HG03045 (cell line): ENCODE measurements around the gene CNTNAP2.

ENCODE experiments used
- ATAC-seq: cut with Tn5 transposase; IDR thresholded peaks from one replicate; pipeline ENCODE4 v1.9.1; 2021; ENCODE audit warnings: mild to moderate bottlenecking, moderate library complexity; ENCODE audit not compliant: unreplicated experiment

The CNTNAP2 gene

DNA sequence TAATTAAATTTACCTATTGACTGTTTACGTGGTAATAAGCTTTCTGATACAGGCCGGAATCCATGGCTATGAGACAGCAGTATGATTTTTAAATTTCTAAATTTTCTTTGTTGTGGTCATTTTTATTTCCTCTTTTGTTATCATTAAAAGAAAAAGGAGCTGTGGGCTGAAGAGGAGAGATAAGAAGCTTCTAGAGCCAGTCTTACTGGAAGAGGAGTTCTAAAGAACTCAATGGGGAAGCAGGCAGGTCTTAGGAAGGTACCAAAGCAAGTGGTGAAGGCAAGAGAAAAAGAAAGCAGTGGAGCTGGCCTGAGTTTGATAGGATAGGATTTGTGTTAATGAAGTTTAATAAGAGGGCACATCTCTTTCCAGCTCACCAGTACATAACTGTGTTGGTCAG is 1187.8 kb downstream of the CNTNAP2 start:
- no peak for ATAC-seq

DNA sequence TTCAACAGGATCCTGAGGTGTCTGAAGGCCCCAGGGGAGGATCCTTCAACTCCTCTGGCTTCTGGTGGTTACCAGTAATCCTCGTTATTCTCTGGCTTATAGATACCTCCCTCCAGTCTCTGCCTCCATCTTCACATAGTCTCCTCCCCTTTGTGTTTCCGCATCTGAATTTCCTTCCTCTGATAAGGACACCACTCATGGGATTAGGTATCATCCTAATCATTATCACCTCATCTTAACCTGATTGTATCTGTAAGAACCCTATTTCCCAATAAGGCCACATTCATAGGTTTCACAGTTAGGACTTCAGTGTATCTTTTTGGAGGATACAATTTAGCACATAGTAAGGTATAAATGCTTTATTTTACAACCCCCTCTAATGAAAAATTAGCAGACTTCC is 1189.2 kb downstream of the CNTNAP2 start:
- no peak for ATAC-seq

DNA sequence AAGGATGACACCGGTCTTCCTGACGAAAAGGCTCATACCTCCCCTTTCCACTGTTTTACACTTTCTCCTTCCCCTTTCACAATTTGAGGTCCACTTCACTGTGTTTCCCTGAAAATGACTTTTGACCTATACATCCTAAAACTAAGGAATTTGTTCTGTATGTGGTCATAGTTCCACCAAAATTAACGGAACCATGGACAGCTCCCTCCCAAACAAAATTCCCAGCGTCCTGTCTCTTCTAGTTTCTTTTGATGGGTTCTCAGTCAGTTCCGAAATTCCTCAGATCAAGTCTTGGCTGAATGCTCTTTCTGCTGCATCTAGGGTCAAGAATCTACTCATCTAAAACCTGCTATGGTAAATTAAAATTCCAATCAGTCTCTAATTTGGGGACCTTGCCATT is 1191.9 kb downstream of the CNTNAP2 start:
- ATAC-seq = no peak

DNA sequence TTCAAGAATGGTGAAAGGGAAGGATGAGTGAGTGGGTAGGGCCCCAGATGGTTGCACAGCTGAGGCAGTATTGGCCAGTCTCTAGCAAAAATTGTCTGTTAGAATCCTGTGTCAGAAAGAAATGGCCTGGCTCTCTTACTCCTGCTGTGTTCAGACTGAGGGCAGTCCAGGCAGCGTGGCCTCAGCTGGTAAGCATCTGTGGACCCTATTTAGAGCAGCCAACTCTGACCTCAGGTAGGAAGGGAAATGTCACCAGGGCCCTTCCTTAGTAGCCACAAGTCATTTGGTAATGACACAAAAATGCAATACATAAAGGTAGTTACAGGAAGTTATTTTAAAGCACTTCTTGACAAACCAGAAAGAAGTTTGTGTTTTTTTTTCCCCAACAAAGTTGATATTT is 1194.7 kb downstream of the CNTNAP2 start:
- ATAC-seq = no peak

DNA sequence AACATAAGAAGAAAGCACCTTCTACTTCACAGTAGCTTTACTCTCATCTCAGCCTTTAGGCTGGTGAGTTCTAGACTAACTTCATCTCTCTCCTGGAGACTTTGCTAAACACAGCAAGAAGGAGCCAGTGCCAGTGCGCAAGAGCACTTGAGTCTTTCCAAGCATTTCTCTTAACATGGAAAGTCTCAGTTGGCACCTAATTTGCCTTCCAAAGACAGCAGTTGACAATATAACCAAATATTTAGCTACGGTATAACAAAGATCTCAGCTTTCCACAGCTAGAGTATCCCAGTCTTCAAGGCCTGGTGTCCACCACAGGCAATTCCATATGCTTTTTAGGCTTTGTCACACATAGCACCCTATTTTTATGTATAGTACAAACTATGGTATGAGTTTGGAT is 1204.9 kb downstream of the CNTNAP2 start:
- no peak for ATAC-seq

DNA sequence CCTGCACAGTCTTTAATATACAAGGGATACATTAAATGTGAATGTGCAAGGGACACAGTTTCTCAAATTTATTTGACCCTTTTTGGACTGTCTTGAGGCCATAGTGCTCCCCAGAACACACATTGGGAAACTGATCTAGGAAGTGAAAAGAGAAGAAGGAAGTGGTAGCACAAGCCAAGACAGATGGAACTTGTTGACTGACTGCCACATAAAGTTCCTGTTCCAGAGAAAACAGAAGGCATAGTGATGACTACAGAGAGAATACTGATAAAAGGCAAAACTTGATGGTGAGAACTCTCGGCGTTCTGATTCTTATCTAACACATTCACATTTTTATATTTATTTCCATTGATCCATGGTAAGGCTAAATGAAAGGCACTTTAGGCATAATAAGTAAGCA is 1216.4 kb downstream of the CNTNAP2 start:
- ATAC-seq = no peak

DNA sequence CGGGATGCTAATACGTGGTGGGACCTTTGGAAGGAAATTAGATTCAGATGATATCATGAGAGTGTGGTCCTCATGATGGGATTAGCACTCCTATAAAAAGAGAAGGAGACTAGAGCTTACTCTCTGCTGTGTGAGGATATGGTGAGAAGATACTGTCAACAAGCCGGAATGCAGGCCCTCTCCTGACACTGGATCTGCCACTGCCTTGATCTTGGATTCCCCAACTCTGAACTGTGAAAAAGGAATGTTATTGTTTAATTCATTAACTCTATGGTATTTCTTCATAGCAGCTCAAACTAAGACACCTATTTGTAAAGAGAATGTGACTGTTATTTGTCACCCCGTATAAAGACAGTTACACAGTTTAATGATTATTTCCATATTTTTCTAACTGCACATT is 1246.5 kb downstream of the CNTNAP2 start:
- no peak for ATAC-seq

DNA sequence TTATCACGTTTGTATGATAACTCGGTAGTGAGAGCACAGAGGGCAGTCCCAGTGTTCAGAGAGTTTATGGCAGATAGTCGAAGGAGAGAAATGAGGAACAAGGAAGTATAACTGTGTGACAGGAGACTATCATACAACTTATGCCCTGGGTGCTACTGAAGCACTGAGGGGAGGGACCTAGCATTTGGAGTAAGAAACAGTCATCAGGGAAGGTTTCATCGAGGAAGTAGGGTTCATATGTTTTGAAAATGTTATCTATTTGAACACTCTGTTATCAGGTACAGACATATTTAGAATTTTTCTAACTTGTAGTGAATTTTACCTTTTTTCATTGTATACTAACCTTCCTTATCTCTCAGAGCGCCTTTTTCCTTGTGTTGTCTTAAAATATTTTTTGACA is 1259.6 kb downstream of the CNTNAP2 start:
- ATAC-seq = no peak

DNA sequence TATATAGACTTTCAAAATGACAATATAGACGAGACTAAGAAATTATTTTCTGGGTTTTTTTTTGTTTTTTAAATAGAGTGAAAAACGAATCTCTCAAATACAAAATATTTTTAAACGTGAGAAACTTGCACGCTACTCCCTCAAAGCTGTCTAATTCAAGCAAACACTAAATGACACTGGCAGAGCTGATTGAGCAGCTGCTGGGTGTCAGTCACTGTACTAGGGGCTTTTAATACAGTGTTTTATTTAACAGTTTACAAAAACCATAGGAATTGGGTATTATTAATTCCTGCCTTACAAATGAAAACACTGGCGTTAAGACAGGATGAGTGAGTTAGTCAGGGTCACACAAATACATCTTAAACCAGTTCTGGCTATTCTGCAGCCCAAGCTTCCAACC is 1264.3 kb downstream of the CNTNAP2 start:
- no peak for ATAC-seq

DNA sequence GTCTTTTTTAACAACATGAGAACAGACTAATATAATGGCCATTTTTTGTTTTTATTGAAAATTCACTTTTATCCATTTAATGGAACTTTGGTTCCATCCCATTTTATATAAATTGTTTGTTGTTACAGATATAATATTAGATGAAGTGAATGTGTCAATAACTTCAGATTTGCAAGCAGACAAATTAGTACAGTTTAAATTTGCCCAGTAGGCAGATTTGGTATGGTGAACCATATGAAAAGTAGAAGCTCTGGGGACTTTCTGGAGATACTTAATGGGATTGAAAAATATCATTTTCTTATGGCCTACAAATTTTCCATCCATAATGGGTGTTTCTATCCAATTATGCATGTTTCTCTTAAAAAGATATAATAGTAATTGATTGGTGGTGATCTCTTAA is 1277.7 kb downstream of the CNTNAP2 start:
- no peak for ATAC-seq

DNA sequence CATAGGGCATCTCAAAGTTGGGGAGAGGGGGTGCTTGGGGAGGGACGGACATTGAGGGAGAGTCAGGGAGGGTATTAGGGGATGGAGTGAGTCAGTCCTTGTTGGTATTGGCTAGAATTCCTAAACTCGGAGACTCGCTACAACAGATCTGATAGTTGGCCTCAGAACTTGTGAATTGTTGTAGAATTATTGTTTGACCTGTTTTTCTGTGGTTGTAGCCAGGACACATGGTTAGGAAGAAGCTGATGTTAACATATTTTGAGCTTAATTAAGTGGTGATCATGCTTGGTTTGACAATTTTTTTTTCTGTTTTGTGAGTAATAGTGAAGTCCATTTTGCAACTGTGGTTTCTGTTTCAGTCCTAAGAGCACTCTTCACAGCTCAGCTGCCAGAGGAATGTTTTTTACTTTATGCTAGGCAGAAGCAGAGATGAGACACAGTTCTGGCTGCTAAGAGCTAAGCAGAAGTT is 1283.7 kb downstream of the CNTNAP2 start:
- no peak for ATAC-seq

DNA sequence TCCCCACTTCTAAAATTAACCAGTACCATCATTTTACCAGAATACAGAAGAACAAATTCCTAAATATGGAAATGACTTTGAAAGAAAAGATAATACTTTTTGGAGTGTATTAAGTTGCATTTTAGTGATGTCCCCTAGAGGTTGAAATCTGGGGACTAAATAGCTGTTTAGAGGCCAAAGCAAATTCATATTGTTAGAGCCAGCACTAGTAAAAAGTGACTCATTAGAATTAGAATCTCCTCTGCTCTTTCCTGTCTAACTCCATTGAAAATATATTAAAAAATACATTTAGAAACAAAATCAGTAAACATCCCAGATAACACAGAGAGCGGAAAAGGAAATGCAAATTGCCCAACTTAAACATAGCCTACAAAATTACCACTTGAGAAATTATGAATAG is 1284.3 kb downstream of the CNTNAP2 start:
- no peak for ATAC-seq

DNA sequence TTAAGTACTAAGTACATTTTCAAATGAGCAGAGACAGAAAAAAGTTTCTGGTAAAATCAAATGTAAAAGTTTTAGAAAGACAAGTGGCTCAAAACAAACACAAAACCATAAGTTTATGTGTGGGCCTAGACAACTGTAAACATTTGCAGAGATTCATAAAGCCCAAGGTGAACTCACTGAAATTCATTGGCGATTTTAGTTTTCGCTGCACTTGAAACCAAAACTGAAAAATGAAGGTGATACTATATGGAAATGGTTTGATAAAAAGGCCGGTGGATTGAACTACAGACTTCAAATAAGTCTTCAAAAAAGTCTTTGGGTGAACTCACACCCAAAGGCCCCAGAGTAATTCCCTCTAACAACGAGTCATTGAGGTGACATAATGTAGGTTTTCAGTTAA is 1289.0 kb downstream of the CNTNAP2 start:
- no peak for ATAC-seq

DNA sequence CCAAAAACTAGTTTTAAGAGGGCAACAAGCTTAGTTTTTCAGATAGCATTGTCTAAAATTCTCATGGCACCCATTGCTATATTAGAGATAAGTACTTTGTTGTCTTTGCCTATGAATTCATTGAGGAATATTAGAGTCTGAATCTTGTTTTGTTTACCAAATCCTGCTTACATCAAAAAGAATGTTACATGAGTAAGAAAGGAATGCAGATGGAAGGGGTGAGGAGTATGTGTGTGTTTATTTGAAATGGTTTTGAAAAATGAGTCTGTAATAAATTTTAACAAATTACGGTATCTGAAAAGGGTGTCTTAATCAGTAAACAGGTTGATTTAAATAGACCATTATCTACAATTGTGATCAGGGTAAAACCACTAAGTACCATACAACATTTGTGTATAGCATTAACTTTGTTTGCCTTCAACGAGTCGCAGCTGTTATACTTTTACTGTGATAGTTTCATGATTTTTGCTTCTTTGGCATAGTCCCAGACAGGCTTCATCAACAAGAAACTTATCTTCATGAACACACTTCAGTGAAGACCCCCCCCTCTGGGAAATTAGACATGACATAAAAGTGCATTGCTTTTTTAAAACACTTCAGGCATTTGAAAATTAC is 1290.0 kb downstream of the CNTNAP2 start:
- no peak for ATAC-seq

DNA sequence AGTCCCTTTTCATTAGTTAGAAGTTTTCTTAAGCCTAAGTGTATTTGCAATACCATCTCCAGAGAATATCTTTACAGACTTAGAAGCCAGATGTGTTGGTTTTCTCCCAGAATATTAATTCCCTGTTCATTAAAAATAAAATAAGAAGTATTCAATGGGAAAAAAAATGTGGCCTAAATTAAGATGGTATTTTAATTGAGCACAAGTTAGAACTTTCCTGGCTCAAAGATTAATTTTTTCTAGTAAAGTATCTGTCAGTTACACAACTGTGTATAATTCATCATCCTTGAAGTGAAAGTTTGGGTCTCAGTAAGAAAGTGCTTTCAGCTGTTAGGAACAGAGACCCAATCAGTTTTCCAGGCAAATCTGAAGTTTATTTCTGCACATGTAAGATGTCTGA is 1294.5 kb downstream of the CNTNAP2 start:
- ATAC-seq = no peak

DNA sequence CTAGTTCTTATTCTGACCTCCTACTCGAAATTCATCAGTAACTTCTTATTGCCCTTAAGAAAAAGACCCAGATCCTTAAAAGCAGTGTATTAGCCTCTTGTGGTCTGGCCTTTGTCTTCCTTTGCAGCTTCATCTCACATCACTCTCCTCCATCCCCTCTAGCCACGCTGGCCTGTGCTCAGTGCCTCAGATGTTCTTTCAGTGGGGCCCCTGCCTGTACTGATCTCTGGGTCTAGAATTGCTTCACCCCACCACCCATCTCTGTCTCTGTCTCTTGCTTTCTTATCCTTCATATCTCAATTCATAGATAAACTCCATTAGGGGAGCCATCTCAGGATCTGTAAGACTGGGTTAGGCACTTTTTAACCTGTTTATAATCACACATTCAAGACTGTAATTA is 1295.5 kb downstream of the CNTNAP2 start:
- ATAC-seq = no peak

DNA sequence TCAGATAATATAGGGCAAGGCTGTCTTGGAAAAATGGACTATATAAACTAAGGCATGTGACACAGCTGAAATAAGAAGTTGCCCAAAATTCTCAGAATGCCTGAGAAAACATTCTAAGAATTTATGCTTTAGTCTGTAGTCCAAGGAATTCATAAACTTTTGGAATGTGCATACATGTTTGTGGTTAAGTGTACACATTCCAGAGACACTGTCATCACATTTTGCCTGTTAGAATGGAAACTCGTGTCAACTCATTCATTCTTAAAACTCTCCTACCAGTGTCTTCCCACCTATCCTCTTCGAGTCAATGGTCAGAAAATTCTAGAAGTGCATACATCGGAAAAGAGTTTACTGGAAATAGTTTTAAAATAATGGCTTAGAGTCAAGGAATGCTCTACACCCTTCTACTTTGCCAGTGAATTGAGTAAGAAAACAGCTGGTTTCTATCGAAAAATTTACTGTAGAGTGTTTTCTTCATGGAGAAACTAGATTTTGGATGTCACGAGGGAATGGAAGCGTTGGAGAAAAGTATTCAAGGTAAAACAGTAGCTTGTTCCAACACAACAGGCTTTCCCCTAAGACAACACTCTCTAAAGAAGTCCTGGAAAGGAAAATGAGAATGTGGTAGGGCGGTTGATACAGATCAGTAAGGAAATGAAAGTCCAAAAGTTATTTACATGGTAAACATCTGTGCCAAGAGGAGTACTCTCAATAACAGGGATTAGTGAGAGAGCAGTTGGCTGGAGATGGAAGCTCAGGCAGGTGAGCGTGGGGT is 1296.4 kb downstream of the CNTNAP2 start:
- no peak for ATAC-seq

DNA sequence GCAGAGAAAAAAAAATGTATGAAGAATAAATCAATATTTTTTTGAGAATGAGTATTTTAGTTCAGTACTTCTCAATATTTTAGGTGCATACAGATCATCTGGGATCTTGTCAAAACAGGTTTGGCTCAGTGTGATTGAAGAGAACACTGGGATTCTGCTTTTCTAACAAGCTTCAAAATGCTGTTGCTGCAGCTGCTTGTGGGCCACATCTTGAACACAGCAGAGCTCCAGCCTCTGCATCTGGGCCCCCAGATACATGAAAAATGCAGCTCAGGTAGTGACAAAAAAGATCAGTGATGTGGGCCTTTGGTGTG is 1296.9 kb downstream of the CNTNAP2 start:
- no peak for ATAC-seq

DNA sequence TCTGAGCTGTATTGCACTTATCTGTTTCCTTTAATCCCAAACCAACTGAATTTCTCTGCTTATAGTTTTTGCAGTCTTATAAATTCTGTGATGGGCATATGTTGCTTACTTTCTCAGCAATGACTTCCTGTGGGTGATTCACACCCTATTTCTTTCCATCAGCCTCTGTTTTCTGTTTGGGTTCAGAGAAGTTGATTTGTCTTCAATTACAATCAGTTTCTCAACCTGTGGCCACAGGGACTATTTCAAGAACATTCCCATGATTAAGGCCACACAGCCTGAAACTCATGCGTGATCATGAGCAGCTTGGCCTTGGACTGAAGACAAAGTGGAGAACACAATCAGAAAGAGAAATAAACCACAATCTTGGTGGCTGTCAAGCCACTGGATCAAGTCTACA is 1299.4 kb downstream of the CNTNAP2 start:
- no peak for ATAC-seq

DNA sequence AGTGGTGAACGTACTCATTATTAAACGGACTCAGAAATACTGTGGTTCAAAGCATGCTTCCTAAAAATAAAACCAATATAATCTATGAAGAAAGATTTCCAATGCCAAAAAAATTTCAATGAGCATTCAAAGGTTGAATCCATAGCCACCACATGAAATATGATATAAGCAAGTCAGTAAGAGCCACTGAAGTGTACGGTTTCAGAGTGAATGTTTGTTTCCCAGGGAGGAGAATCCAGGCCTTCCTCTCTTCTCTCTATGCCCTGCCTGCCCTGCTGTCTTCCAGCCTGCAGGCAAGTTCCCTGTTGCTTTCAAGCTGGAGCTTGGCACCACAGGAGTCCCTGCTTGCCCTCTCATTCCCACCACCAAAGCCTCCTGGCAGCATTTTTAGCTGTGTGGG is 1302.4 kb downstream of the CNTNAP2 start:
- ATAC-seq = no peak

DNA sequence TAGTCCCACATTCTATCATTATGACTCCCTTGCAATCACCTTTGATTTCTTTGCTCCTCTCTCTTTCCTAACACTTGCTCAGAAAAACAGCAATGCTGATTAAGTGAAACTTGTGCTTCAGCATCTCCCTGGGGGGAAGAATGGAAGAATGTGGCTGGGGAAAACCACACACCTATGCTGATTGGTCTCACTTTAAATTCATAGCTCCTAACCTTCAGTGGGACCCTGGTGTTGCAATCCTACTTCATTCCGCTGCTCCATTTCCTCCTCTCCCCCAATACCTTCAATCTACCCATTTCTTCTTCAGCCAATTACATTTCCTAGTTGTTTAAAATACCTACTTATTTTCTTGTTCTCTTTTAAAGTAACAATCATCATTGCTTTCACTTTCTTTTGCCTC is 1307.3 kb downstream of the CNTNAP2 start:
- no peak for ATAC-seq

DNA sequence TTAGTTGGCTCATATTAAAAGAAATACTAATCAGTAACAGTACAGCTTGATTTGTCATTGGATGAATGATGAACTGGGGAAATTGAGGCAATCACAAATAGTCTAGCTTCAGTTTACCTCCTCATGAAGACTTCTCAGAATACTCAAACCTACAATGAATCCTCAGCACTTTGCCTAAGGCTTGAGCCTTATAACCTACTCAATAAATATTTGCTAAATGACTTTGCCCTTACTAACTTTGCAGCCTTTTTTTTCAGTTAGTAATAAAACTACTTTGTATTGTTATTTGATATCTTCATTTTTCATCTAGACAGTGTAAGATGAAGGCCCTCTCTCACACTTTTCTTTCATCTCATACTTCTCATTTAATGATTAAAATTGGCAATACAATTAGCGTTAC is 1311.5 kb downstream of the CNTNAP2 start:
- ATAC-seq = no peak

DNA sequence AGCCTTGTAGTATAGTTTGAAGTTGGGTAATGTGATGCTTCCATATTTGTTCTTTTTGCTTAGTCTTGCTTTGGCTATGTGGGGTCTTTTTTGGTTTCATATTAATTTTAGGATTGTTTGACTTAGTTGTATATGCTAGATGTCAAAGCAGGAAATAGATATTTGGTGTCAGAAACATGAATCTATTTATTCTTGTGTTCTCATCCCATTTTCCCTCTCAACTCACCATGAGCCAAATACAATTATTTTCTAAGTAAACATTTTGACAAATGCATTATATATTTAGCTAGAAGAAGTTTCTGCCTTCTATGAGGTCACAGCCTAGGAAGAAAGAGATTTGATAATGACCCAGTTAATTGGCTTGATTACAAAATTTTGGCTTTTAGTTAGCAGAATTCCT is 1313.4 kb downstream of the CNTNAP2 start:
- no peak for ATAC-seq
